HEK293T (cell line): ENCODE results near the gene MOCOS.

Experiments used
- ARNT ChIP-seq: fragments of 450-650 bp; IDR thresholded peaks from 2 replicates; pipeline ENCODE4 v1.6.1; 2017; ENCODE audit warnings: mild to moderate bottlenecking
- TARDBP ChIP-seq: fragments of 450-650 bp; IDR thresholded peaks from 2 replicates; pipeline ENCODE4 v1.6.1; 2016

DNA sequence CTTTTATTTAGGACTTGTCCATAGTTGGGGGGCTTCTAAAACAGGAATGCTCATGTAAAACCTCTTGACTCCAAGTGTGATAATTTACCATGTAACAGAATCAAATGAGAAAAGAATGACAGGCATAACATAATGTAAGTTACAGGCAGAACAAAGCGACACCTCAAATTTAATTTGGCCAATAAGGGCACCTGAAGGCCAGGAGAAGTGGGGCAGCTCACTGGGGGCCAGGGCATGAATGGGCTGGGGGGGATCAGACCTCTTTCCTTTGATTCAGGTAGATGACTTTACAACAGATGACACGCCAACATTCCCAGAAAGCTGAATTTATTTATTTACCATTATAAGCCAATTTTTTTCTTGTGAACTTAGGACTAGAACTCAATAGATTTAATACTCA is 14.5 kb downstream of the MOCOS start:
- TF ChIP-seq ARNT (no peak), TARDBP (no peak)
